AG04449 (cell line): Measurements from ENCODE around the gene CCL21.

Source experiments
- CTCF ChIA-PET: fragments of 350-600 bp; formaldehyde crosslinking; extraction: SDS; loops from one replicate; lab custom pipeline; 2021; ENCODE audit warnings: antibody characterized with exemption; lab: Yijun Ruan, JAX
- POLR2A ChIA-PET: fragments of 400-600, 350-600 bp; formaldehyde crosslinking; extraction: SDS; loops from one replicate; lab custom pipeline; 2020; ENCODE audit warnings: antibody characterized with exemption, inconsistent platforms; lab: Yijun Ruan, JAX
- DNase-seq: peaks from one replicate; pipeline ENCODE4 v3.0.0-alpha.2; 2010; ENCODE audit warnings: low read depth, low spot score
- H3K4me3 ChIP-seq: 2 replicates; pipeline ENCODE4 v1.5.1; 2011; ENCODE audit warnings: low read depth, mild to moderate bottlenecking, control low read depth, low read length
- CTCF ChIP-seq: IDR thresholded peaks from one replicate; pipeline ENCODE4 v1.5.1; 2011; ENCODE audit warnings: mild to moderate bottlenecking, moderate library complexity, low read length, control low read depth, inconsistent platforms; ENCODE audit not compliant: insufficient read depth; ENCODE audit errors: missing control alignments

Gene CCL21

GRCh38 chr9:34684816-34685215 lies 25.1 kb downstream of the CCL21 start:
- no peak overlapping the region for H3K4me3 ChIP-seq
- CTCF ChIA-PET, result interaction anchor here (2.8 to 10.0 kb wide), 2 partner anchors 9 to 16 kb away, joined by 13 to 163 read pairs; no protein-coding TSS in a partner anchor
- no peak for TF ChIP-seq CTCF
- POLR2A ChIA-PET, result no interaction called here
- no peak for DNase-seq

- no peak overlapping the region for H3K4me3 ChIP-seq
- ChIA-PET POLR2A (no interaction called here), CTCF (interaction anchor here (1.3 to 3.5 kb wide), 3 partner anchors 18 to 20 kb away, joined by 5 to 17 read pairs (median 6); no protein-coding TSS in a partner anchor)
- DNase-seq, result no peak
- no peak for TF ChIP-seq CTCF
Observed at GRCh38 chr9:34684145-34684544, 25.8 kb downstream of the CCL21 start.

GRCh38 chr9:34675869-34676268 lies 34.1 kb downstream of the CCL21 start:
- no peak overlapping the region for H3K4me3 ChIP-seq
- no peak for DNase-seq
- CTCF ChIA-PET, result interaction anchor here (0.8 to 5.0 kb wide), 6 partner anchors 9 to 25 kb away, joined by 3 to 70 read pairs (median 7); partner anchors contain the start of gene CCL19
- POLR2A ChIA-PET, result no interaction called here
- TF ChIP-seq CTCF, result no peak

GRCh38 chr9:34675048-34675714 lies 34.8 kb downstream of the CCL21 start:
- no peak for DNase-seq
- POLR2A ChIA-PET, result no interaction called here
- no peak overlapping the region for H3K4me3 ChIP-seq
- CTCF ChIA-PET, result interaction anchor here (0.6 to 5.0 kb wide), 7 partner anchors 9 to 41 kb away, joined by 3 to 70 read pairs (median 4); partner anchors contain the start of gene CCL19
- peak; percentile 87 for TF ChIP-seq CTCF

- H3K4me3 ChIP-seq, result no peak overlapping the region
- ChIA-PET CTCF (interaction anchor here (1.1 to 5.0 kb wide), 3 partner anchors 10 to 27 kb away, joined by 5 to 70 read pairs (median 10); no protein-coding TSS in a partner anchor), POLR2A (no interaction called here)
- no peak for TF ChIP-seq CTCF
- no peak for DNase-seq
Observed at GRCh38 chr9:34674440-34674839, 35.5 kb downstream of the CCL21 start.

- DNase-seq, result no peak
- ChIA-PET CTCF (interaction anchor here (1.3 to 2.3 kb wide), 3 partner anchors 27 to 31 kb away, joined by 4 to 14 read pairs (median 6); no protein-coding TSS in a partner anchor), POLR2A (no interaction called here)
- no peak overlapping the region for H3K4me3 ChIP-seq
- no peak for TF ChIP-seq CTCF
Observed at GRCh38 chr9:34671307-34671706, 38.6 kb downstream of the CCL21 start.
